SK-N-SH (cell line): ENCODE results near the gene PPIB. TPM values are rescaled to one million over a fixed set of nuclear protein-coding genes. Genes with fewer than 3 reads are reported as not detected.

ENCODE experiments used
- CTCF ChIA-PET: fragments of 300-600, 350-600 bp; formaldehyde crosslinking; extraction: SDS; loops from one replicate; lab custom pipeline; 2021; lab: Yijun Ruan, JAX
- POLR2A ChIA-PET: fragments of 350-600 bp; sonication (Branson Sonifier 250); formaldehyde crosslinking; extraction: SDS; loops from one replicate; lab custom pipeline; 2020; ENCODE audit warnings: antibody characterized with exemption, inconsistent platforms; lab: Yijun Ruan, JAX
- DNase-seq: peaks from one replicate; pipeline ENCODE4 v3.0.0; 2012
- H2AFZ ChIP-seq: fragments of 200-600 bp; sonication (generic); 2 replicates; pipeline ENCODE4 v1.8.1; 2016; ENCODE audit warnings: antibody characterized with exemption, mild to moderate bottlenecking, low read depth
- H3F3A ChIP-seq: fragments of 200-600 bp; sonication (generic); replicated peaks from 2 replicates; pipeline ENCODE3; 2016; ENCODE audit warnings: antibody characterized with exemption, mild to moderate bottlenecking; ENCODE audit not compliant: insufficient read depth
- H3K27ac ChIP-seq, 2 experiments: fragments of 200-500 bp in 1 of 2; fragments of 200-600 bp in 1 of 2; sonication (Bioruptor generic) in 1 of 2; sonication (generic), shearing (Covaris generic) in 1 of 2; 2 replicates each; pipeline versions ENCODE4 v1.5.1 to v1.6.1; 2014 to 2016; ENCODE audit warnings: low read depth in 2 of 2, inconsistent platforms in 1 of 2, low read length in 1 of 2, mild to moderate bottlenecking in 1 of 2, mixed read lengths in 1 of 2
- H3K27me3 ChIP-seq: fragments of 200-600 bp; sonication (generic), shearing (Covaris generic); 2 replicates; pipeline ENCODE4 v1.6.1; 2016; ENCODE audit warnings: mixed run types; ENCODE audit not compliant: insufficient read depth
- H3K36me3 ChIP-seq, 2 experiments: fragments of 200-500 bp in 1 of 2; fragments of 200-600 bp in 1 of 2; sonication (Bioruptor generic) in 1 of 2; sonication (generic) in 1 of 2; replicated peaks in 1 of 2; 2 replicates each; pipeline versions ENCODE3 to v1.5.1; 2014 to 2016; ENCODE audit warnings: low read length in 1 of 2, mild to moderate bottlenecking in 1 of 2; ENCODE audit not compliant: insufficient read depth in 2 of 2, control insufficient read depth in 1 of 2
- H3K4me1 ChIP-seq, 2 experiments: fragments of 200-500 bp in 1 of 2; fragments of 200-600 bp in 1 of 2; sonication (Bioruptor generic) in 1 of 2; sonication (generic), shearing (Covaris generic) in 1 of 2; 2 replicates each; pipeline versions ENCODE4 v1.5.1 to v1.6.1; 2014 to 2016; ENCODE audit warnings: low read depth in 1 of 2, low read length in 1 of 2, mixed run types in 1 of 2; ENCODE audit not compliant: insufficient read depth in 2 of 2, control insufficient read depth in 1 of 2
- H3K4me2 ChIP-seq: fragments of 200-600 bp; sonication (generic), shearing (Covaris generic); 2 replicates; pipeline ENCODE4 v1.6.1; 2017; ENCODE audit warnings: mixed run types
- H3K4me3 ChIP-seq, 2 experiments: fragments of 200-500 bp in 1 of 2; fragments of 200-600 bp in 1 of 2; sonication (Bioruptor generic) in 1 of 2; sonication (generic), shearing (Covaris generic) in 1 of 2; 2 replicates each; pipeline versions ENCODE4 v1.5.1 to v1.8.1; 2014 to 2016; ENCODE audit warnings: low read depth in 2 of 2, inconsistent platforms in 1 of 2, low read length in 1 of 2, mild to moderate bottlenecking in 1 of 2, mixed read lengths in 1 of 2, moderate library complexity in 1 of 2
- H3K79me2 ChIP-seq: fragments of 200-600 bp; sonication (generic); 2 replicates; pipeline ENCODE4 v1.8.1; 2017; ENCODE audit warnings: mild to moderate bottlenecking; ENCODE audit not compliant: insufficient read depth
- H3K9ac ChIP-seq: fragments of 200-600 bp; sonication (generic); 2 replicates; pipeline ENCODE4 v1.6.1; 2017; ENCODE audit warnings: mixed run types
- H3K9me2 ChIP-seq: fragments of 200-600 bp; sonication (generic); 2 replicates; pipeline ENCODE4 v1.6.1; 2017; ENCODE audit warnings: mixed run types
- H3K9me3 ChIP-seq: fragments of 200-600 bp; sonication (generic); 2 replicates; pipeline ENCODE4 v1.6.1; 2017; ENCODE audit warnings: mixed run types, mild to moderate bottlenecking, moderate library complexity
- H4K20me1 ChIP-seq: fragments of 200-600 bp; sonication (generic); 2 replicates; pipeline ENCODE4 v1.6.1; 2017; ENCODE audit warnings: mild to moderate bottlenecking, mixed run types; ENCODE audit not compliant: insufficient read depth
- CHD2 ChIP-seq: fragments of 150-350 bp; IDR thresholded peaks from 2 replicates; pipeline ENCODE4 v1.6.1; 2018; ENCODE audit warnings: low read length; ENCODE audit not compliant: partially characterized antibody
- CTCF ChIP-seq: fragments of 200-600 bp; sonication (generic); IDR thresholded peaks from 2 replicates; pipeline ENCODE4 v1.6.1; 2017; ENCODE audit warnings: antibody characterized with exemption, mild to moderate bottlenecking, moderate library complexity
- ELF1 ChIP-seq: IDR thresholded peaks from 2 replicates; pipeline ENCODE4 v1.4.0; 2012
- EP300 ChIP-seq, 2 experiments: IDR thresholded peaks; 2 replicates each; pipeline versions ENCODE4 v1.4.0 to v1.6.1; 2012; ENCODE audit warnings: borderline replicate concordance in 1 of 2, low read depth in 1 of 2, low read length in 1 of 2
- FOSL2 ChIP-seq: IDR thresholded peaks from 2 replicates; pipeline ENCODE4 v1.4.0; 2012; ENCODE audit warnings: low read depth, mild to moderate bottlenecking, moderate library complexity, borderline replicate concordance
- JUND ChIP-seq: IDR thresholded peaks from 2 replicates; pipeline ENCODE4 v1.4.0; 2012
- MEF2A ChIP-seq: IDR thresholded peaks from 2 replicates; pipeline ENCODE4 v1.4.0; 2012; ENCODE audit warnings: low read depth, borderline replicate concordance
- NRF1 ChIP-seq: IDR thresholded peaks from 2 replicates; pipeline ENCODE4 v1.6.1; 2012; ENCODE audit warnings: low read depth, mild to moderate bottlenecking, low read length
- POLR2AphosphoS5 ChIP-seq: IDR thresholded peaks from 2 replicates; pipeline ENCODE4 v1.6.1; 2012; ENCODE audit warnings: low read depth, low read length
- RAD21 ChIP-seq: IDR thresholded peaks from 2 replicates; pipeline ENCODE4 v1.6.1; 2012; ENCODE audit warnings: mild to moderate bottlenecking, low read length
- RCOR1 ChIP-seq: fragments of 150-350 bp; IDR thresholded peaks from 2 replicates; pipeline ENCODE4 v1.6.1; 2017; ENCODE audit warnings: antibody characterized with exemption, low read length
- RXRA ChIP-seq: IDR thresholded peaks from 2 replicates; pipeline ENCODE4 v1.4.0; 2012; ENCODE audit warnings: low read depth, mild to moderate bottlenecking, borderline replicate concordance
- SMC3 ChIP-seq: IDR thresholded peaks from 2 replicates; pipeline ENCODE4 v1.6.1; 2012; ENCODE audit warnings: low read depth, low read length, improper control_type of control experiment
- USF1 ChIP-seq: IDR thresholded peaks from 2 replicates; pipeline ENCODE4 v1.4.0; 2012; ENCODE audit warnings: low read depth, borderline replicate concordance
- WGBS: methylation state at CpG from one replicate; pipeline ENCODE4 v1.1.6; 2017; ENCODE audit warnings: low lambda C conversion rate; 5-methylcytosine and 5-hydroxymethylcytosine counted together
- polyA plus RNA-seq, 3 experiments: library from polyadenylated mRNA; depleted of rRNA; stranded (reverse); fragments of >200 nt; gene quantifications; 2 replicates each; pipeline ENCODE4 v1.2.3, GENCODE V29; 2012
- TF ChIP-seq, protein P1 (sequence below): IDR thresholded peaks from 2 replicates; pipeline ENCODE4 v1.6.1; 2012; ENCODE audit warnings: mild to moderate bottlenecking, low read depth, low read length, moderate library complexity

PPIB gene
- polyA plus RNA-seq, 1 of the 3 experiments (the other 2 are of a cell fraction): 1,379 TPM

- no peak overlapping the region for H3K9ac ChIP-seq
- H3F3A ChIP-seq: peaks cover 11% of the 10 kb centered on the region
- H3K4me1 ChIP-seq: peaks cover 0 to 28% of the 10 kb centered on the region in 2 experiments; a peak in 2 of 4 replicates
- no peaks in the 10 kb centered on the region for H3K9me2 ChIP-seq
- no peaks in the 10 kb centered on the region for H3K9me3 ChIP-seq
- H3K36me3 ChIP-seq: peaks cover 0 to 36% of the 10 kb centered on the region in 2 experiments
- TF ChIP-seq RXRA (no peak), NRF1 (no peak), JUND (no peak), EP300 (IDR thresholded peaks at IDR 0.05; ENCODE audit: borderline replicate concordance in 1 of 2, low read depth in 1 of 2, low read length in 1 of 2) (no peak), MEF2A (no peak)
- no peak overlapping the region for H3K4me3 ChIP-seq
- no peak for DNase-seq
- no peaks in the 10 kb centered on the region for H3K27me3 ChIP-seq
- CTCF ChIA-PET: interaction anchor here (1.3 to 2.7 kb wide), 3 partner anchors 10 to 40 kb away, joined by 3 to 20 read pairs (median 3); no protein-coding TSS in a partner anchor
- POLR2A ChIA-PET: no interaction called here
- 83% methylated on average over 8 of the region's 8 CpGs for WGBS
- H3K79me2 ChIP-seq: no peaks in the 10 kb centered on the region
- H2AFZ ChIP-seq: no peak overlapping the region
- no peak overlapping the region for H3K4me2 ChIP-seq
- peak overlapping the region in 1 of 2 experiments; percentile 64; a peak in 2 of 4 replicates for H3K27ac ChIP-seq
- H4K20me1 ChIP-seq: no peaks in the 10 kb centered on the region
Observed at GRCh38 chr15:64144192-64144564, 18.6 kb downstream of the PPIB start.

DNA sequence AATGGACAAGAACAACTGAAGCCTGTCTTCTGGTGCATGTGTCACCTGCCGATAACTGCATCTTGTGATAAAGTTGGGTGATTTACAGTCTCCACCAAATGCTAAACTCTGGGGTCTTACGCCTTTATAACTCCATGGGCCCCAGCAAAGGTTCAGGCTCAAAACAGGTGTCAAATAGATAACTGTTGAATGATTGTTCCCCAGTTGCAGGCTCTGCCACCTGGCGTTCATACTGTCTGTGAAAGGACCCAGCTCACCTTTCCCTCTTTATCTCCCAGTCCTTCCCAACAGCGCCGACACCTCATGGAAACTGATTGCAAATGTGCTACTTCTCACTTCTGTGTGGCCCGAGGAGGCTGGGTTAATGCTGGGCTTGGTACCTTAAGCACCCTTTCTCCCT is 19.5 kb downstream of the PPIB start:
- Histone ChIP-seq H3K4me3 (no peak overlapping the region), H4K20me1 (no peaks in the 10 kb centered on the region), H3K9me3 (no peaks in the 10 kb centered on the region), H2AFZ (no peak overlapping the region), H3F3A (peaks cover 7% of the 10 kb centered on the region), H3K79me2 (no peaks in the 10 kb centered on the region), H3K4me1 (peaks cover 0 to 28% of the 10 kb centered on the region in 2 experiments; a peak in 2 of 4 replicates), H3K9ac (no peak overlapping the region), H3K4me2 (no peak overlapping the region), H3K27me3 (no peaks in the 10 kb centered on the region), H3K36me3 (peaks cover 7 to 43% of the 10 kb centered on the region in 2 experiments), H3K27ac (no peak overlapping the region), H3K9me2 (no peaks in the 10 kb centered on the region)
- 84% methylated on average over 6 of the region's 6 CpGs for WGBS
- no peak for TF ChIP-seq JUND
- POLR2A ChIA-PET: no interaction called here
- CTCF ChIA-PET: interaction anchor here (2.7 kb wide), 1 partner anchor 11 kb away, joined by 20 read pairs; no protein-coding TSS in a partner anchor
- no peak for DNase-seq

DNA sequence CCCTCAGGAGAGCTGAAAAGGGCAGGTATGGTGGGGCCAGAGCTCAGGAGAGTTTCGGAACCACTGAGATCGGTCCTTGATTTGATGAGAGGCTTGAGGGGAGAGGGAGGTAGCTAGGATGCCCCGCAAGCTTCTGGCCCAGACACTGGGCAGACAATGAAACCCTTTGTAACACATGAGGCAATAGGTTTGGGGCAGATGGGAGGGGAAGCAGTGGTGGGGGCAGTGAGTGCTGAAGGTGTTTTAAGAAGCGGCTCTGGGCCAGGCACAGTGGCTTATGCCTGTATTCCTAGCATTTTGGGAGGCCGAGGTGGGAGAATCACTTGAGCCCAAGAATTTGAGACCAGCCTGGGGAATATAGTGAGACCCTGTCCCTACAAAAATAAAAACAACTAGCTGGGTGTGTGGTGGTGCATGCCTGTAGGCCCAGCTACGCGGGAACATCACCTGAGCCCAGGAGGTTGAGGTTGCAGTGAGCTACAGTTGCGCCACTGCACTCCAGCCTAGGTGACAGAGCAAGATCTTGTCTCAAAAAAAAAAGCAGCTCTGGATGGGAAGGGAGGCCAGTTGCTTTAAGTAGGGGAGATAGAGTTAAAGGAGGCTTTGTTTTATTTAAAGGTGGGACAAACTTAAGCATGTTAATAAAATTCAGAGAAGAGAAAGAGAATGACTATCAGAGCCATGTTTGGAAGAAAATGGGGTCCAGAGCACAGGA is 20.9 kb downstream of the PPIB start:
- 97% methylated on average over 8 of the region's 8 CpGs for WGBS
- peaks cover 0 to 23% of the 10 kb centered on the region in 2 experiments; a peak in 2 of 4 replicates for H3K4me1 ChIP-seq
- peaks cover 7% of the 10 kb centered on the region for H3F3A ChIP-seq
- H3K4me3 ChIP-seq: no peak overlapping the region
- no peak overlapping the region for H2AFZ ChIP-seq
- ChIA-PET POLR2A (no interaction called here), CTCF (interaction anchor here (0.7 to 1.3 kb wide), 2 partner anchors 12 to 20 kb away, joined by 3 to 4 read pairs; no protein-coding TSS in a partner anchor)
- no peak for DNase-seq
- H3K4me2 ChIP-seq: no peak overlapping the region
- H3K36me3 ChIP-seq: peaks cover 15 to 56% of the 10 kb centered on the region in 2 experiments
- H3K79me2 ChIP-seq: no peaks in the 10 kb centered on the region
- H3K9me2 ChIP-seq: no peaks in the 10 kb centered on the region
- no peak overlapping the region for H3K9ac ChIP-seq
- no peaks in the 10 kb centered on the region for H3K9me3 ChIP-seq
- no peaks in the 10 kb centered on the region for H4K20me1 ChIP-seq
- no peak overlapping the region for H3K27ac ChIP-seq
- no peaks in the 10 kb centered on the region for H3K27me3 ChIP-seq
- TF ChIP-seq NRF1 (no peak), RCOR1 (no peak), CTCF (no peak), FOSL2 (no peak), ELF1 (no peak), RAD21 (no peak), SMC3 (no peak), CHD2 (no peak), USF1 (no peak), POLR2AphosphoS5 (no peak)
- TF ChIP-seq, protein P1, sequence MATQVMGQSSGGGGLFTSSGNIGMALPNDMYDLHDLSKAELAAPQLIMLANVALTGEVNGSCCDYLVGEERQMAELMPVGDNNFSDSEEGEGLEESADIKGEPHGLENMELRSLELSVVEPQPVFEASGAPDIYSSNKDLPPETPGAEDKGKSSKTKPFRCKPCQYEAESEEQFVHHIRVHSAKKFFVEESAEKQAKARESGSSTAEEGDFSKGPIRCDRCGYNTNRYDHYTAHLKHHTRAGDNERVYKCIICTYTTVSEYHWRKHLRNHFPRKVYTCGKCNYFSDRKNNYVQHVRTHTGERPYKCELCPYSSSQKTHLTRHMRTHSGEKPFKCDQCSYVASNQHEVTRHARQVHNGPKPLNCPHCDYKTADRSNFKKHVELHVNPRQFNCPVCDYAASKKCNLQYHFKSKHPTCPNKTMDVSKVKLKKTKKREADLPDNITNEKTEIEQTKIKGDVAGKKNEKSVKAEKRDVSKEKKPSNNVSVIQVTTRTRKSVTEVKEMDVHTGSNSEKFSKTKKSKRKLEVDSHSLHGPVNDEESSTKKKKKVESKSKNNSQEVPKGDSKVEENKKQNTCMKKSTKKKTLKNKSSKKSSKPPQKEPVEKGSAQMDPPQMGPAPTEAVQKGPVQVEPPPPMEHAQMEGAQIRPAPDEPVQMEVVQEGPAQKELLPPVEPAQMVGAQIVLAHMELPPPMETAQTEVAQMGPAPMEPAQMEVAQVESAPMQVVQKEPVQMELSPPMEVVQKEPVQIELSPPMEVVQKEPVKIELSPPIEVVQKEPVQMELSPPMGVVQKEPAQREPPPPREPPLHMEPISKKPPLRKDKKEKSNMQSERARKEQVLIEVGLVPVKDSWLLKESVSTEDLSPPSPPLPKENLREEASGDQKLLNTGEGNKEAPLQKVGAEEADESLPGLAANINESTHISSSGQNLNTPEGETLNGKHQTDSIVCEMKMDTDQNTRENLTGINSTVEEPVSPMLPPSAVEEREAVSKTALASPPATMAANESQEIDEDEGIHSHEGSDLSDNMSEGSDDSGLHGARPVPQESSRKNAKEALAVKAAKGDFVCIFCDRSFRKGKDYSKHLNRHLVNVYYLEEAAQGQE: no peak
